ENCODE results near the gene CD226.

DNA sequence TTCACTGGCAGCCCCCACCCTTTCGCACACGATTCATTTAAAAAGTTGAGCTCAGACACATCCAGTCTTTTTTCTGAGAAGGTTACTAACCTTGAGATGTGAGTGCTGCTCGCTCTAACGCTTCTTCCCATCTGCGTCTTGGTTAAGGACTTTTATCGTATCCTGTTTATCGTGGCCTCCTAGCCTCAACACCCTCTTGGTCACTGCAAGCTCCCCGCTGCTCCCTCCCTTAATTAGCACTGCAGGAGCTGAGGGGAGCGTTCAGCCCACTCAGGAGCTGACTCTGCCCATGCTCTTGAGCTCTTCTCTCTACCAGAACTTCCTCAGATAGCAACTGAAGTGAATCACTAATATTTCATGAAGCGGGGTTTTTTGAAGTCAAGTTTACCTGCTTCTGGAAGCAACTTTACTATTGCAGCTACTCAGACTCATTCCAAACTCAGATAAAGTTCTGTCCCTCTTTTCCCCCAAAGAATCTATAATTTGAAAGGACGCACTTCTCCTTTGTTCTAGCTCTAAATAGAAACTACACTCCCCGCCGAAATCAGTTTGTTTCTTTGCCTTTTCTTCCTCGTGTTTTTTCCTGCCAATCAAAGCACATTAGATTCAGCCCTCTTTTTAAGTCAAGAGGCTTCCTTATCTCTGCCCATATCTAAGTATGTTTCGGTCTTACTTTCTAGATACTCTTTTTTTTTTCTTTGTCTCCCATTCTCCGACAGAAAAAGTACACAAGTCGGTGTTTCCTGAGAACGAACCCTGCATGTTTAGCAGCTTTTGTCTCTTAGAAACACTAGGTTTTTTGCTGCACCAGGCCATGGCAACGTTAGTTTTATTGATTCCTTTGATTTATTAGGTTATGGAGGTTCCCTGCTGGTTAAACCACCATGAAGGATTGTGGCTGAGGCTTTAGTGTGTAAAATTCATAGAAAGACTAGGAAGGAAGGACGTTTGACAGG, 9.3 kb upstream of the CD226 start:
- no peak for TF ChIP-seq CTCF (IDR thresholded peaks at IDR 0.05)
- TF ChIP-seq EZH2 (IDR thresholded peaks at IDR 0.05) = no peak
- no peak for TF ChIP-seq EZH2phosphoT487 (IDR thresholded peaks at IDR 0.05)
